ENCODE measurements around the gene DCPS. TPM values are rescaled to one million over a fixed set of nuclear protein-coding genes. Genes with fewer than 3 reads are reported as not detected.
A peak's percentile ranks its signal among the peaks of the same experiment; 100 is the strongest.

The DCPS gene
- total RNA-seq, 2 donors from 2014 or later: 3.0 to 17.9 TPM

DNA sequence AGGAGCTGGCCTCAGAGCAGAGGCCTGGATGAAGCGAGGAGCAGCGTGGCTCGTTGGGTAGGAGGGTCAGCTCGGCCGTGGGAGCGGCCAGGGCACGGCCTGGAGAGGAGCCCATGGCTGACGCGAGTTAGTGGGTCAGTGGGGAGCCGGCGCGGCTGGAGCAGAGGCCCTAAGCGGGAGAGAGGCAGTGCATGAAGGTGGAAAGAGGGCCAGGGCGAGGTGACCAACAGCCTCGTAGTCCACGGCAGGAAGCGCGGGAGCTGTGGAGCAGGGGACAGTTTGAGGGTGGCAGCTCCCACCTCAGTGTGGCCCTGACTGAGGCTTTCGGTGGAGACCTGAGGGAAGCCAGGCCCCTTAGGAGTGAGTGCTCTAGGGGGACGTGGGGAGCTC lies 24.1 kb downstream of the DCPS start:
- Histone ChIP-seq H3K4me1 (peaks cover 16% of the 10 kb centered on the region), H3K4me3 (no peak overlapping the region), H3K9me3 (no peaks in the 10 kb centered on the region), H3K27me3 (no peaks in the 10 kb centered on the region), H3K36me3 (replicated peaks in 1 of 2; ENCODE audit: insufficient read depth in 1 of 2, low read depth in 2 of 2) (peaks cover 0 to 2% of the 10 kb centered on the region in 2 donors), H3K27ac (peak overlapping the region in 3 of 4 donors; percentile 15 to 58 (median 56))
- 90 to 94% methylated on average over 20 of the region's 20 CpGs for WGBS, 2 donors
- no peak for TF ChIP-seq POLR2A (IDR thresholded peaks at IDR 0.05)
- TF ChIP-seq, protein P1, sequence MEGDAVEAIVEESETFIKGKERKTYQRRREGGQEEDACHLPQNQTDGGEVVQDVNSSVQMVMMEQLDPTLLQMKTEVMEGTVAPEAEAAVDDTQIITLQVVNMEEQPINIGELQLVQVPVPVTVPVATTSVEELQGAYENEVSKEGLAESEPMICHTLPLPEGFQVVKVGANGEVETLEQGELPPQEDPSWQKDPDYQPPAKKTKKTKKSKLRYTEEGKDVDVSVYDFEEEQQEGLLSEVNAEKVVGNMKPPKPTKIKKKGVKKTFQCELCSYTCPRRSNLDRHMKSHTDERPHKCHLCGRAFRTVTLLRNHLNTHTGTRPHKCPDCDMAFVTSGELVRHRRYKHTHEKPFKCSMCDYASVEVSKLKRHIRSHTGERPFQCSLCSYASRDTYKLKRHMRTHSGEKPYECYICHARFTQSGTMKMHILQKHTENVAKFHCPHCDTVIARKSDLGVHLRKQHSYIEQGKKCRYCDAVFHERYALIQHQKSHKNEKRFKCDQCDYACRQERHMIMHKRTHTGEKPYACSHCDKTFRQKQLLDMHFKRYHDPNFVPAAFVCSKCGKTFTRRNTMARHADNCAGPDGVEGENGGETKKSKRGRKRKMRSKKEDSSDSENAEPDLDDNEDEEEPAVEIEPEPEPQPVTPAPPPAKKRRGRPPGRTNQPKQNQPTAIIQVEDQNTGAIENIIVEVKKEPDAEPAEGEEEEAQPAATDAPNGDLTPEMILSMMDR (IDR thresholded peaks at IDR 0.05): no peak
- DNase-seq: no peak
- intact Hi-C loops (cut with DNase I): no loop called here
- no peak for ATAC-seq

DNA sequence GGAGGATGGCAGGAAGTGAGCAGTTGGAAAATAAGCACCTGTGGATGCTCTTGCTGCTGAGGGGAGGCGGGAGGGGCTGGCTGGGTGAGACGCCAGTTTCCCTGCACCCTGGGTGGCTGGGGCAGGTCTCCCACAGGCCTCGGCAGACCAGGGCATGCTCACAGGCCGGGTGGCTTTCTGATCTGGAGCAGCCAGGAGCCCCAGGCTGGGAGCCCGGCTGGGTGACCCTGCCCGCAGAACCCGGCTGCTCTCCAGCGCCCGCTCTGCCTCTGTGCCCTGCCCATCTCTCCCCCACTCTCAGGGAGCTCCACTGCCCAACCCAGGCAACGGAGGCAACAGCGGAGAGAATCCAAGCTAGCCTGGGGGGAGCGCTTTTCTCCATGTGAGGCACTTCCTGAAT lies 24.6 kb downstream of the DCPS start:
- ATAC-seq (no peak), DNase-seq (no peak)
- peaks cover 16% of the 10 kb centered on the region for H3K4me1 ChIP-seq
- peaks cover 0 to 2% of the 10 kb centered on the region in 2 donors for H3K36me3 ChIP-seq (replicated peaks in 1 of 2; ENCODE audit: insufficient read depth in 1 of 2, low read depth in 2 of 2)
- WGBS, 2 donors: 94 to 97% methylated on average over 8 to 12 of the region's 12 CpGs
- H3K27me3 ChIP-seq: no peaks in the 10 kb centered on the region
- H3K4me3 ChIP-seq: no peak overlapping the region
- intact Hi-C loops (cut with DNase I): no loop called here
- no peak for TF ChIP-seq POLR2A (IDR thresholded peaks at IDR 0.05)
- TF ChIP-seq, protein P1 (IDR thresholded peaks at IDR 0.05): no peak
- peak overlapping the region in 1 of 4 donors; percentile 58 for H3K27ac ChIP-seq
- no peaks in the 10 kb centered on the region for H3K9me3 ChIP-seq

DNA sequence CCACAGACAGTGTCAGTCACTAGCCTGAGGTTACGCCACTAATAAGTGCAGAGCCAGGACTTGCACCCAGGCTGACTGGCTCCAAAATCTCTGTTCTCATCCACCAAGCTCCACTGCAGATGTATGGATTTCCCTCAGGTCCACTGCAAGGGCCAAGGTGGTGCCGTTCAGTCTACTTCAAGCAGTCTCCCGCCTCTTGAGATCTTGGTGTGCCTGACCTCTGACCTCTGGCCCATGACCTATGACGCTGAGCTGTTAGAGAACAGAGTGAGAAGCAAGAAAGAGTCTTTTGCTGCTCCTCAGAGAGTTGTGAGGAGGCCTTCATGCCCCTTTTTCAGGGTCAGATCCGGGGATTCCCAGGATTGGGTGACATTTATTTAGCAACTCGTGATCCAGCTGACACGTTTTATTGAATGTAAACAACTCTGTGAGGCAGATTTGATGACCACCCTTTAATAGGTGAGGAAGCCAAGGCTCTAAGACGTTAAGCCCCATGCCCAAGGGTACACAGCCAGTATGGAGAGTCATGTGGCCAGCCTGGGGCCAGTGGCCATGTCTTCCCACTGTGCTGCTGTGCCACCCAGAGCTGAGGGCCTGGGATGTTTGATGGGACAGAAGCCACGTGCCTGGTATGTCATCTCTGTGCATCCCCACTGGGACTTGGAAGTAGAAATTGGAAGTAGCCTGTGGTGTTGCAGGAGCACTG lies 25.2 kb downstream of the DCPS start:
- ATAC-seq (no peak), DNase-seq (no peak)
- intact Hi-C loops (cut with DNase I): no loop called here
- H3K36me3 ChIP-seq (replicated peaks in 1 of 2; ENCODE audit: insufficient read depth in 1 of 2, low read depth in 2 of 2): peaks cover 0 to 2% of the 10 kb centered on the region in 2 donors
- peaks cover 16% of the 10 kb centered on the region for H3K4me1 ChIP-seq
- H3K27ac ChIP-seq: no peak overlapping the region
- no peaks in the 10 kb centered on the region for H3K9me3 ChIP-seq
- TF ChIP-seq POLR2A (IDR thresholded peaks at IDR 0.05): no peak
- H3K27me3 ChIP-seq: no peaks in the 10 kb centered on the region
- 69 to 71% methylated on average over 6 to 9 of the region's 9 CpGs for WGBS, 2 donors
- no peak overlapping the region for H3K4me3 ChIP-seq

DNA sequence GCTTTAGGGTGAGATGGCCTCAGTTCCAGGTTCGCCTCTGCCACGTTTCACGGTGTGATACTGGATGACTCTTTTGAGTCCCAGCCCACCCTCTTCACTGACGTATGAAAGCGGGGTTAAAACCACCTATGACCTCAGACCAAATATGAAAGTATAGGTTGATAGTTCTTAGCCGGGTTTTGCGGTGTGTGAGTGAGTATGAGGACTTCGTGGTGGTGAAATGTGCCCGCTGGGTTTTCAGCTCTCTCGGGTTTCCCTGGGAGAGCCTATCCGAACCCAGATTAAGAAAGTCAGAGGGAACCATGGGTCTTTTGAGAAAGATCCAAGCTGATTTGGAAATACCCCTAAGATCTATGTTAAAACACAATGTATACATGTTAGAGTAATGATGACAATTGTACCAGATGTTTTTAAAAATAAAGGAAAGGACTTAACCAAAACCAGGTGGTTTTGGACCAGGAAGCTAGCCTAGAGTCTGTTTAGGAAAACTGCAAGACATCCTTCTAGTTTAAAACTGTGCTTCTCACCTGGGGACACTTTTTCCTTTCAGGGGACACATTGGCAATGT lies 25.9 kb downstream of the DCPS start:
- 87 to 94% methylated on average over 11 of the region's 11 CpGs for WGBS, 2 donors
- H3K9me3 ChIP-seq: no peaks in the 10 kb centered on the region
- H3K27me3 ChIP-seq: no peaks in the 10 kb centered on the region
- intact Hi-C loops (cut with DNase I): no loop called here
- TF ChIP-seq POLR2A (IDR thresholded peaks at IDR 0.05): no peak
- TF ChIP-seq, protein P1 (IDR thresholded peaks at IDR 0.05): no peak
- peaks cover 16% of the 10 kb centered on the region for H3K4me1 ChIP-seq
- H3K27ac ChIP-seq: no peak overlapping the region
- no peak overlapping the region for H3K4me3 ChIP-seq
- ATAC-seq (no peak), DNase-seq (no peak)
- peaks cover 0 to 2% of the 10 kb centered on the region in 2 donors for H3K36me3 ChIP-seq (replicated peaks in 1 of 2; ENCODE audit: insufficient read depth in 1 of 2, low read depth in 2 of 2)

DNA sequence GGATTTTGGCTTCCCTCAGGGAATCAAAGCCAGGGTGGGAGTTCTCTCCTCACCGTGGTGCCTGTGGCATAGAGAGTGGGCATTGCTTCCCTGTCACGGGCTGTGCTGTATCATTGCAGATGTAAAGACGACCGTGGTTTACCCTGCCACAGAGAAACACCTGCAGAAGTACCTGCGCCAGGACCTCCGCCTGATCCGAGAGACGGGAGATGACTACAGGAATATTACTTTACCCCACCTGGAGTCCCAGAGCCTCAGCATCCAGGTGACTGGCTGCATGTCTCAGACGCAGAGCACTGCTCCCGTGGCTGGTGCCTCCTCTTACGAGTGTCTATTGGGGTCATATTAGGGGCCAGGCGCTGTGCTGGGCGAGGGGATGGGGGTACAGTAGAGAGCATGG lies 27.4 kb downstream of the DCPS start:
- Histone ChIP-seq H3K4me1 (peaks cover 16% of the 10 kb centered on the region), H3K36me3 (replicated peaks in 1 of 2; ENCODE audit: insufficient read depth in 1 of 2, low read depth in 2 of 2) (peaks cover 0 to 2% of the 10 kb centered on the region in 2 donors), H3K27ac (no peak overlapping the region), H3K9me3 (no peaks in the 10 kb centered on the region), H3K4me3 (no peak overlapping the region), H3K27me3 (no peaks in the 10 kb centered on the region)
- intact Hi-C loops (cut with DNase I): no loop called here
- ATAC-seq (no peak), DNase-seq (no peak)
- TF ChIP-seq, protein P1 (IDR thresholded peaks at IDR 0.05): no peak
- TF ChIP-seq POLR2A (IDR thresholded peaks at IDR 0.05): no peak
- 94 to 97% methylated on average over 13 of the region's 13 CpGs for WGBS, 2 donors

All from body of pancreas (tissue), 4 donors.